LNCAP (cell line): Measurements from ENCODE around the gene DLGAP1.

Experiments used
- CTCF ChIP-seq: fragments of 450-650 bp; IDR thresholded peaks from 2 replicates; pipeline ENCODE4 v1.5.1; 2017; ENCODE audit warnings: mild to moderate bottlenecking

Gene DLGAP1

GRCh38 chr18:3554811-3555427 is 900.2 kb downstream of the DLGAP1 start:
- TF ChIP-seq CTCF = no peak

- no peak for TF ChIP-seq CTCF
These were observed 901.0 kb downstream of the DLGAP1 start for GRCh38 chr18:3554091-3554601.

- no peak for TF ChIP-seq CTCF
These were observed 902.8 kb downstream of the DLGAP1 start for GRCh38 chr18:3552305-3552704.

GRCh38 chr18:3547891-3548615 is 907.1 kb downstream of the DLGAP1 start:
- no peak for TF ChIP-seq CTCF

- no peak for TF ChIP-seq CTCF
These were observed 909.0 kb downstream of the DLGAP1 start for GRCh38 chr18:3546106-3546505.

- no peak for TF ChIP-seq CTCF
These were observed 910.6 kb downstream of the DLGAP1 start for GRCh38 chr18:3544537-3544936.

- no peak for TF ChIP-seq CTCF
These were observed 913.3 kb downstream of the DLGAP1 start for GRCh38 chr18:3541549-3542386.
